Neural cell (in vitro differentiated cells): ENCODE measurements around the gene MLPH.

Experiments
- CTCF ChIP-seq: fragments of 450-650 bp; IDR thresholded peaks from 2 replicates; pipeline ENCODE4 v1.5.1; 2014; ENCODE audit warnings: antibody characterized with exemption, mild to moderate bottlenecking, moderate library complexity; ENCODE audit not compliant: poor library complexity, severe bottlenecking
- EZH2 ChIP-seq: fragments of 200-600, 300-800 bp; shearing (Covaris generic), sonication (generic); IDR thresholded peaks from 2 replicates; pipeline ENCODE4 v1.6.1; 2014; ENCODE audit warnings: antibody characterized with exemption, low read length, borderline replicate concordance, mild to moderate bottlenecking; ENCODE audit not compliant: insufficient read depth, poor library complexity, severe bottlenecking
- POLR2AphosphoS5 ChIP-seq: IDR thresholded peaks from 2 replicates; pipeline ENCODE4 v1.6.1; 2012
- REST ChIP-seq: IDR thresholded peaks from 2 replicates; pipeline ENCODE4 v1.6.1; 2012; ENCODE audit warnings: borderline replicate concordance

GRCh38 chr2:237479747-237480146 is 7.3 kb upstream of the MLPH start:
- TF ChIP-seq POLR2AphosphoS5 (no peak), CTCF (no peak), EZH2 (no peak), REST (no peak)
